B cell (primary cell): ENCODE data around the gene CERT1. TPM values are rescaled to one million over a fixed set of nuclear protein-coding genes. Genes with fewer than 3 reads are reported as not detected.

Experiments used
- ATAC-seq: fragments of 200-7000 bp; cut with Tn5 transposase; one replicate; pipeline ENCODE4 v1.10.0; 2021; ENCODE audit warnings: low read depth, mild to moderate bottlenecking, moderate number of reproducible peaks, moderate library complexity
- CTCF ChIA-PET: fragments of 350-600 bp; sonication (Branson Sonifier 250); formaldehyde crosslinking; loops from one replicate; lab custom pipeline; 2021; ENCODE audit warnings: antibody characterized with exemption, inconsistent platforms; lab: Charles Lee
- POLR2A ChIA-PET: fragments of 350-600 bp; sonication (Branson Sonifier 250); formaldehyde crosslinking; loops from one replicate; lab custom pipeline; 2021; ENCODE audit warnings: antibody characterized with exemption; lab: Charles Lee
- DNase-seq: peaks from one replicate; pipeline ENCODE4 v3.0.0; 2013
- H2AFZ ChIP-seq: 2 replicates; pipeline ENCODE4 v1.6.1; 2012; ENCODE audit warnings: mild to moderate bottlenecking, low read depth, low read length; ENCODE audit not compliant: insufficient read depth, poor library complexity, severe bottlenecking
- H3K27ac ChIP-seq, 2 donors: 1 replicate in 1 of 2; 2 replicates in 1 of 2; pipeline ENCODE4 v1.5.1; 2012 to 2013; ENCODE audit warnings: low read length in 2 of 2, mild to moderate bottlenecking in 2 of 2, moderate library complexity in 1 of 2
- H3K27me3 ChIP-seq, 4 experiments: fragments of 200-600 bp in 1 of 4; sonication (generic) in 1 of 4; replicated peaks in 1 of 4; 1 replicate in 2 of 4; 2 replicates in 2 of 4; pipeline versions ENCODE4 v1.6.1 to v1.7.0; 2013 to 2016; ENCODE audit warnings: low read length in 3 of 4, mild to moderate bottlenecking in 2 of 4, mixed read lengths in 1 of 4, moderate library complexity in 1 of 4; ENCODE audit not compliant: insufficient read depth in 4 of 4, control insufficient read depth in 3 of 4; ENCODE audit errors: control extremely low read depth in 1 of 4
- H3K36me3 ChIP-seq, 2 experiments: replicated peaks in 1 of 2; 1 replicate in 1 of 2; 2 replicates in 1 of 2; pipeline versions ENCODE4 v1.6.1 to v1.7.1; 2013; ENCODE audit warnings: low read length in 1 of 2; ENCODE audit not compliant: insufficient read depth in 2 of 2, control insufficient read depth in 1 of 2; ENCODE audit errors: control extremely low read depth in 1 of 2, extremely low read depth in 1 of 2
- H3K4me1 ChIP-seq, 2 donors: fragments of 200-600 bp in 1 of 2; sonication (generic) in 1 of 2; 1 replicate in 1 of 2; 2 replicates in 1 of 2; pipeline versions ENCODE4 v1.5.1 to v1.6.1; 2013 to 2017; ENCODE audit warnings: low read length in 2 of 2; ENCODE audit not compliant: control insufficient read depth in 2 of 2, insufficient read depth in 2 of 2
- H3K4me2 ChIP-seq: replicated peaks from 2 replicates; pipeline ENCODE3; 2012; ENCODE audit warnings: mild to moderate bottlenecking, low read depth, low read length; ENCODE audit not compliant: poor library complexity, severe bottlenecking
- H3K4me3 ChIP-seq, 5 experiments: fragments of 200-600 bp in 1 of 5; sonication (generic) in 1 of 5; 1 replicate in 3 of 5; 2 replicates in 2 of 5; pipeline versions ENCODE4 v1.5.1 to v1.7.0; 2011 to 2016; ENCODE audit warnings: low read length in 4 of 5, mild to moderate bottlenecking in 4 of 5, low read depth in 2 of 5, control low read depth in 1 of 5, moderate library complexity in 1 of 5; ENCODE audit not compliant: insufficient read depth in 1 of 5; ENCODE audit errors: control extremely low read depth in 1 of 5, extremely low read depth in 1 of 5
- H3K79me2 ChIP-seq: fragments of 200-600 bp; sonication (generic); one replicate; pipeline ENCODE4 v1.6.0; 2016; ENCODE audit warnings: low read length; ENCODE audit not compliant: control insufficient read depth, insufficient read depth
- H3K9ac ChIP-seq: fragments of 200-600 bp; sonication (generic); 2 replicates; pipeline ENCODE4 v1.6.1; 2017; ENCODE audit warnings: mild to moderate bottlenecking, low read length, moderate library complexity
- H3K9me3 ChIP-seq, 3 donors: one replicate each; pipeline versions ENCODE4 v1.6.1 to v1.7.1; 2013; ENCODE audit warnings: low read length in 2 of 3; ENCODE audit not compliant: control insufficient read depth in 2 of 3, insufficient read depth in 1 of 3; ENCODE audit errors: control extremely low read depth in 1 of 3
- H4K20me1 ChIP-seq: 2 replicates; pipeline ENCODE4 v1.6.0; 2012; ENCODE audit warnings: mild to moderate bottlenecking, low read length; ENCODE audit not compliant: insufficient read depth, control insufficient read depth, poor library complexity, severe bottlenecking
- H3K27ac Mint-ChIP-seq: one replicate; pipeline ENCODE4 v1.8.0; 2021; ENCODE audit warnings: mixed read lengths
- H3K27me3 Mint-ChIP-seq: one replicate; pipeline ENCODE4 v1.8.0; 2021; ENCODE audit warnings: mixed read lengths
- H3K4me1 Mint-ChIP-seq: one replicate; pipeline ENCODE4 v1.8.0; 2021; ENCODE audit warnings: mixed read lengths
- H3K4me3 Mint-ChIP-seq: one replicate; pipeline ENCODE4 v1.8.0; 2021; ENCODE audit warnings: mixed read lengths
- H3K9me3 Mint-ChIP-seq: one replicate; pipeline ENCODE4 v1.8.0; 2022; ENCODE audit warnings: mixed read lengths; ENCODE audit not compliant: insufficient read depth
- CTCF ChIP-seq: fragments of 200-600 bp; IDR thresholded peaks from one replicate; pipeline ENCODE4 v1.8.0; 2022; ENCODE audit warnings: antibody characterized with exemption, mild to moderate bottlenecking
- EZH2 ChIP-seq: IDR thresholded peaks from 2 replicates; pipeline ENCODE4 v1.6.1; 2012; ENCODE audit warnings: borderline replicate concordance, low read depth, mild to moderate bottlenecking, moderate library complexity, low read length; ENCODE audit not compliant: insufficient read depth, poor library complexity, severe bottlenecking
- WGBS: methylation state at CpG from one replicate; pipeline ENCODE4 v1.1.5; 2013; ENCODE audit warnings: missing lambda C conversion rate; ENCODE audit not compliant: insufficient coverage; 5-methylcytosine and 5-hydroxymethylcytosine counted together
- intact Hi-C: fragments of 100-400 bp; cut with micrococcal nuclease; formaldehyde crosslinking; loops from one replicate; pipeline ENCODE4 v1.10.0; 2022
- polyA plus RNA-seq: library from polyadenylated mRNA; depleted of rRNA; stranded (reverse); fragments of >200 nt; gene quantifications from 2 replicates; pipeline ENCODE4 v1.2.3, GENCODE V29; 2012
- total RNA-seq, 2 donors: library from RNA; stranded (reverse); fragments of 120-200 nt in 1 of 2; gene quantifications; 1 replicate in 1 of 2; 2 replicates in 1 of 2; pipeline versions ENCODE4 v1.2.3 to v1.2.4, GENCODE V29; 2013 to 2022

The CERT1 gene
- total and polyA plus RNA-seq, 2 donors (not counting 1 experiment from before 2014, with no cell fraction given): 13.7 to 60.5 TPM

GRCh38 chr5:75545131-75545530, 33.7 kb upstream of the CERT1 start:
- no peaks in the 10 kb centered on the region for H4K20me1 ChIP-seq
- H3K4me3 Mint-ChIP-seq: no peak overlapping the region
- no peaks in the 10 kb centered on the region for H3K4me1 ChIP-seq
- no peak for TF ChIP-seq CTCF
- TF ChIP-seq EZH2: no peak
- H2AFZ ChIP-seq: no peak overlapping the region
- H3K4me3 ChIP-seq: no peak overlapping the region
- no peak for ATAC-seq
- H3K27ac Mint-ChIP-seq: no peak overlapping the region
- CTCF ChIA-PET: no interaction called here
- no CpG with 5 or more reads among the region's 2 CpGs for WGBS
- no peak overlapping the region for H3K9ac ChIP-seq
- no peaks in the 10 kb centered on the region for H3K27me3 Mint-ChIP-seq
- DNase-seq: no peak
- H3K27me3 ChIP-seq: no peaks in the 10 kb centered on the region
- H3K4me1 Mint-ChIP-seq: peaks cover 9% of the 10 kb centered on the region
- H3K27ac ChIP-seq: no peak overlapping the region
- peaks cover 1 to 7% of the 10 kb centered on the region in 2 experiments for H3K36me3 ChIP-seq
- no peaks in the 10 kb centered on the region for H3K9me3 ChIP-seq
- POLR2A ChIA-PET: no interaction called here
- H3K79me2 ChIP-seq: peaks cover 36% of the 10 kb centered on the region
- intact Hi-C loops: no loop called here
- no peaks in the 10 kb centered on the region for H3K9me3 Mint-ChIP-seq
- H3K4me2 ChIP-seq: no peak overlapping the region

DNA sequence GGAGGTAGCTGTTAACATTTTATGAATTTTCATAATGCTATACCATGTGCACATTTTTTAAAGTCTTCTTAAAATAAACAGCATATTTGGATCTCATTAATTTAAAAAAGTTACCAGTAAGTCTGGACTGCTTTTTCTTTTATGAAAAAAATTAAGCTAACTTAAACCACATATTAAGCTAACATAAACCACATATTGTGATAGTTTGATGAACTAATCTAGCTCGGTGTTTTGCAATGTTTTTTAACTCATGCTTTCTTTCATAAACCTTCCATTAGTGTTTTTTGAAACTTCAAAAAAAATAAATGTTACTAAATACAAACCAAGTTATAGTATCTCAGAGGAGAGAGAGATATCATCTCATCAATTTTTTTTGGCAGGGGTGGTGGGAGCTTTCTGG, 26.8 kb upstream of the CERT1 start:
- Histone ChIP-seq H3K79me2 (peaks cover 80% of the 10 kb centered on the region), H3K4me2 (no peak overlapping the region), H3K9ac (no peak overlapping the region), H3K9me3 (peaks cover 5 to 12% (median 9%) of the 10 kb centered on the region in 3 donors), H3K4me1 (no peaks in the 10 kb centered on the region), H2AFZ (no peak overlapping the region), H3K4me3 (no peak overlapping the region), H3K27me3 (no peaks in the 10 kb centered on the region), H3K27ac (no peak overlapping the region), H3K36me3 (peaks cover 1 to 8% of the 10 kb centered on the region in 2 experiments), H4K20me1 (peaks cover 28% of the 10 kb centered on the region)
- H3K4me3 Mint-ChIP-seq: no peak overlapping the region
- H3K4me1 Mint-ChIP-seq: peaks cover 13% of the 10 kb centered on the region
- ChIA-PET CTCF (no interaction called here), POLR2A (no interaction called here)
- TF ChIP-seq EZH2 (no peak), CTCF (no peak)
- intact Hi-C loops: no loop called here
- ATAC-seq (no peak), DNase-seq (no peak)
- H3K27ac Mint-ChIP-seq: no peak overlapping the region
- H3K27me3 Mint-ChIP-seq: no peaks in the 10 kb centered on the region
- peaks cover 6% of the 10 kb centered on the region for H3K9me3 Mint-ChIP-seq
- WGBS: no CpG with 5 or more reads among the region's 1 CpG
